ENCODE results near the gene WDPCP. TPM values are rescaled to one million over a fixed set of nuclear protein-coding genes. Genes with fewer than 3 reads are reported as not detected.

Gene WDPCP
- total RNA-seq, 3 donors from 2014 or later (not counting 1 experiment from before 2014, with no cell fraction given), result 22.0 to 23.7 (median 22.9) TPM

- H3K4me1 Mint-ChIP-seq, result no peaks in the 10 kb centered on the region
- H3K36me3 Mint-ChIP-seq, result no peaks in the 10 kb centered on the region
Observed at GRCh38 chr2:63434024-63435001, 154.0 kb downstream of the WDPCP start.

GRCh38 chr2:63432373-63432772 is 155.9 kb downstream of the WDPCP start:
- Mint-ChIP-seq H3K9me3 (no peaks in the 10 kb centered on the region), H3K36me3 (peaks cover 12% of the 10 kb centered on the region), H3K27ac (no peak overlapping the region), H3K4me1 (no peaks in the 10 kb centered on the region), H3K4me3 (no peak overlapping the region), H3K27me3 (ENCODE audit: low read depth in 2 of 2) (no peaks in the 10 kb centered on the region)
- H3K27ac ChIP-seq (ENCODE audit: low read length), result no peak overlapping the region
- H3K27me3 ChIP-seq (ENCODE audit: control insufficient read depth, insufficient read depth, low read length), result no peaks in the 10 kb centered on the region
- H3K4me1 ChIP-seq (ENCODE audit: control insufficient read depth, insufficient read depth, low read length), result no peaks in the 10 kb centered on the region
- no peaks in the 10 kb centered on the region for H3K36me3 ChIP-seq (ENCODE audit: control insufficient read depth, insufficient read depth, low read length)
- no peaks in the 10 kb centered on the region for H3K9me3 ChIP-seq (ENCODE audit: control insufficient read depth, insufficient read depth, low read length)
- DNase-seq (no peak), ATAC-seq (no peak)
- no peak for TF ChIP-seq CTCF (IDR thresholded peaks at IDR 0.05)
- H3K4me3 ChIP-seq (ENCODE audit: low read length), result no peak overlapping the region
- intact Hi-C loops (cut with micrococcal nuclease), result no loop called here

More at GRCh38 chr2:63434024-63435001, 154.0 kb downstream of the WDPCP start:
- no peaks in the 10 kb centered on the region for H3K27me3 Mint-ChIP-seq (ENCODE audit: low read depth in 2 of 2)
- H3K27ac Mint-ChIP-seq, result no peak overlapping the region
- DNase-seq, result no peak
- no peaks in the 10 kb centered on the region for H3K4me1 ChIP-seq (ENCODE audit: control insufficient read depth, insufficient read depth, low read length)
- H3K4me3 ChIP-seq (ENCODE audit: low read length), result no peak overlapping the region
- H3K9me3 Mint-ChIP-seq, result no peaks in the 10 kb centered on the region
- no peaks in the 10 kb centered on the region for H3K9me3 ChIP-seq (ENCODE audit: control insufficient read depth, insufficient read depth, low read length)
- intact Hi-C loops (cut with micrococcal nuclease), result no loop called here
- no peak for ATAC-seq
- WGBS (ENCODE audit: insufficient coverage), result 98% methylated on average over 9 of the region's 12 CpGs
- H3K4me3 Mint-ChIP-seq, result no peak overlapping the region
- no peak overlapping the region for H3K27ac ChIP-seq (ENCODE audit: low read length)
- TF ChIP-seq CTCF (IDR thresholded peaks at IDR 0.05), result no peak
- no peaks in the 10 kb centered on the region for H3K27me3 ChIP-seq (ENCODE audit: control insufficient read depth, insufficient read depth, low read length)
- no peaks in the 10 kb centered on the region for H3K36me3 ChIP-seq (ENCODE audit: control insufficient read depth, insufficient read depth, low read length)

GRCh38 chr2:63425606-63426005 is 162.7 kb downstream of the WDPCP start:
- Histone ChIP-seq H3K27ac (ENCODE audit: low read length) (no peak overlapping the region), H3K4me3 (ENCODE audit: low read length) (no peak overlapping the region), H3K4me1 (ENCODE audit: control insufficient read depth, insufficient read depth, low read length) (no peaks in the 10 kb centered on the region), H3K27me3 (ENCODE audit: control insufficient read depth, insufficient read depth, low read length) (no peaks in the 10 kb centered on the region), H3K9me3 (ENCODE audit: control insufficient read depth, insufficient read depth, low read length) (no peaks in the 10 kb centered on the region), H3K36me3 (ENCODE audit: control insufficient read depth, insufficient read depth, low read length) (no peaks in the 10 kb centered on the region)
- Mint-ChIP-seq H3K4me3 (no peak overlapping the region), H3K27me3 (ENCODE audit: low read depth in 2 of 2) (no peaks in the 10 kb centered on the region), H3K9me3 (no peaks in the 10 kb centered on the region), H3K4me1 (no peaks in the 10 kb centered on the region), H3K36me3 (peaks cover 13% of the 10 kb centered on the region), H3K27ac (no peak overlapping the region)
- TF ChIP-seq CTCF (IDR thresholded peaks at IDR 0.05), result no peak
- intact Hi-C loops (cut with micrococcal nuclease), result loop anchor here (10.0 kb wide), 1 partner anchor 971 kb away; no protein-coding TSS in a partner anchor
- DNase-seq, result no peak
- ATAC-seq, result no peak
